ENCODE measurements around the gene FSD1L. TPM values are rescaled to one million over a fixed set of nuclear protein-coding genes. Genes with fewer than 3 reads are reported as not detected.

Gene FSD1L
- total RNA-seq, 1 experiment from 2014 or later = 5.5 TPM

GRCh38 chr9:105497704-105498103, 49.9 kb downstream of the FSD1L start:
- H3K4me1 ChIP-seq (ENCODE audit: insufficient read depth, low read length) = no peaks in the 10 kb centered on the region
- no peak overlapping the region for H2BK12ac ChIP-seq (ENCODE audit: insufficient read length, low read depth, low read length)
- no peak overlapping the region for H2BK5ac ChIP-seq (ENCODE audit: insufficient read length, low read length)
- H3K27me3 Mint-ChIP-seq (ENCODE audit: low read depth) = no peaks in the 10 kb centered on the region
- no peak overlapping the region for H2BK15ac ChIP-seq (ENCODE audit: low read depth, low read length)
- no peak overlapping the region for H3K4me3 Mint-ChIP-seq
- no peaks in the 10 kb centered on the region for H3K9me3 ChIP-seq (ENCODE audit: control insufficient read depth, low read depth, low read length)
- TF ChIP-seq CTCF (conservative IDR thresholded peaks at IDR 0.05) = no peak
- no peak overlapping the region for H4K8ac ChIP-seq (replicated peaks; ENCODE audit: insufficient read length, low read depth, low read length)
- H2BK120ac ChIP-seq (ENCODE audit: low read depth, low read length, poor library complexity, severe bottlenecking) = no peak overlapping the region
- no peak overlapping the region for H2AK5ac ChIP-seq (ENCODE audit: insufficient read length, low read length)
- H3K56ac ChIP-seq (ENCODE audit: insufficient read length, low read depth, low read length) = no peak overlapping the region
- no peak overlapping the region for H2BK20ac ChIP-seq (ENCODE audit: low read depth, low read length, poor library complexity, severe bottlenecking)
- H3K23me2 ChIP-seq (ENCODE audit: insufficient read length, low read depth, low read length, poor library complexity, severe bottlenecking) = no peaks in the 10 kb centered on the region
- H3K9me3 Mint-ChIP-seq = peaks cover 25 to 28% of the 10 kb centered on the region in 2 experiments
- H4K91ac ChIP-seq (ENCODE audit: insufficient read length, low read depth, low read length) = no peak overlapping the region
- no peaks in the 10 kb centered on the region for H4K20me1 ChIP-seq (ENCODE audit: control insufficient read depth, insufficient read depth, insufficient read length)
- no peak overlapping the region for H2AFZ ChIP-seq (ENCODE audit: low read length)
- H3K79me1 ChIP-seq (ENCODE audit: insufficient read depth, low read depth, low read length, poor library complexity, severe bottlenecking) = no peaks in the 10 kb centered on the region
- H3K4ac ChIP-seq (ENCODE audit: low read depth, low read length) = no peak overlapping the region
- H3K79me2 ChIP-seq (ENCODE audit: insufficient read depth, low read length) = no peaks in the 10 kb centered on the region
- no peak overlapping the region for H3K23ac ChIP-seq (ENCODE audit: insufficient read length, low read depth, low read length)
- DNase-seq = no peak
- no peaks in the 10 kb centered on the region for H3K4me1 Mint-ChIP-seq
- H3K27me3 ChIP-seq (ENCODE audit: insufficient read depth, low read length) = no peaks in the 10 kb centered on the region
- H3T11ph ChIP-seq (ENCODE audit: low read length) = no peak overlapping the region
- peak overlapping the region in 1 of 3 experiments; percentile 5; a peak in 2 of 7 replicates for H3K27ac Mint-ChIP-seq
- H3K36me3 Mint-ChIP-seq (ENCODE audit: insufficient read depth in 1 of 3, low read depth in 3 of 3) = peaks cover 24 to 30% (median 28%) of the 10 kb centered on the region in 3 experiments
- no peak overlapping the region for H3K27ac ChIP-seq (ENCODE audit: insufficient read length, low read depth, low read length)
- H3K18ac ChIP-seq (ENCODE audit: insufficient read length, low read depth, low read length) = no peak overlapping the region
- no peak overlapping the region for H3K9ac ChIP-seq (ENCODE audit: extremely low read depth, insufficient read length, low read length)
- H4K5ac ChIP-seq (ENCODE audit: insufficient read length, low read depth, low read length) = no peak overlapping the region
- no peak overlapping the region for H3K4me2 ChIP-seq (ENCODE audit: insufficient read depth, insufficient read length, low read length)
- no peak overlapping the region for H3K14ac ChIP-seq (ENCODE audit: insufficient read depth, low read length)

Data from H9 (cell line).